HG03095 (cell line): Measurements from ENCODE around the gene NOMO2.
"Not testable (repeated sequence)": the region's sequence is repeated elsewhere in the genome, so short reads cannot be mapped to it uniquely, and the experiment has no call there.

Experiments used
- ATAC-seq: cut with Tn5 transposase; IDR thresholded peaks from one replicate; pipeline ENCODE4 v1.9.1; 2021; ENCODE audit warnings: moderate library complexity; ENCODE audit not compliant: unreplicated experiment

NOMO2 gene

GRCh38 chr16:18525882-18526482 is 35.9 kb downstream of the NOMO2 start:
- ATAC-seq, result not testable (repeated sequence)

- not testable (repeated sequence) for ATAC-seq
Observed at GRCh38 chr16:18522637-18523036, 39.3 kb downstream of the NOMO2 start.

- not testable (repeated sequence) for ATAC-seq
Observed at GRCh38 chr16:18521445-18522181, 40.3 kb downstream of the NOMO2 start.

- not testable (repeated sequence) for ATAC-seq
Observed at GRCh38 chr16:18518536-18519283, 43.2 kb downstream of the NOMO2 start.

GRCh38 chr16:18498430-18498829 is 63.5 kb downstream of the NOMO2 start:
- not testable (repeated sequence) for ATAC-seq

GRCh38 chr16:18497032-18497431 is 64.9 kb downstream of the NOMO2 start:
- not testable (repeated sequence) for ATAC-seq

- ATAC-seq, result not testable (repeated sequence)
Observed at GRCh38 chr16:18492118-18492897, 69.6 kb downstream of the NOMO2 start.

GRCh38 chr16:18436025-18436424 is 125.9 kb downstream of the NOMO2 start:
- ATAC-seq, result not testable (repeated sequence)

GRCh38 chr16:18415827-18416226 is 146.1 kb downstream of the NOMO2 start:
- not testable (repeated sequence) for ATAC-seq

GRCh38 chr16:18409532-18410293 is 152.2 kb downstream of the NOMO2 start:
- not testable (repeated sequence) for ATAC-seq

GRCh38 chr16:18401851-18402657 is 159.8 kb downstream of the NOMO2 start:
- not testable (repeated sequence) for ATAC-seq

- ATAC-seq, result not testable (repeated sequence)
Observed at GRCh38 chr16:18401159-18401558, 160.7 kb downstream of the NOMO2 start.

- ATAC-seq, result not testable (repeated sequence)
Observed at GRCh38 chr16:18394363-18394762, 167.5 kb downstream of the NOMO2 start.

- ATAC-seq, result not testable (repeated sequence)
Observed at GRCh38 chr16:18387767-18388166, 174.1 kb downstream of the NOMO2 start.

- ATAC-seq, result not testable (repeated sequence)
Observed at GRCh38 chr16:18386517-18386916, 175.4 kb downstream of the NOMO2 start.

GRCh38 chr16:18385285-18385684 is 176.6 kb downstream of the NOMO2 start:
- ATAC-seq, result not testable (repeated sequence)

- ATAC-seq, result not testable (repeated sequence)
Observed at GRCh38 chr16:18384869-18385268, 177.0 kb downstream of the NOMO2 start.

- ATAC-seq, result not testable (repeated sequence)
Observed at GRCh38 chr16:18384098-18384636, 177.7 kb downstream of the NOMO2 start.

GRCh38 chr16:18382696-18383095 is 179.2 kb downstream of the NOMO2 start:
- ATAC-seq, result not testable (repeated sequence)
